ENCODE data around the gene USP24. TPM values are rescaled to one million over a fixed set of nuclear protein-coding genes. Genes with fewer than 3 reads are reported as not detected.

The USP24 gene
- total and polyA plus RNA-seq, 2 donors (not counting 3 experiments of a cell fraction or from before 2014, with no cell fraction given) = 8.2 to 30.0 TPM

- Histone ChIP-seq H2AFZ (ENCODE audit: low read depth, low read length) (no peak overlapping the region), H3K4me2 (ENCODE audit: insufficient read depth, low read length) (no peak overlapping the region), H3K27me3 (ENCODE audit: control insufficient read depth in 2 of 2, insufficient read depth in 2 of 2, low read length in 2 of 2) (no peaks in the 10 kb centered on the region), H3K4me3 (replicated peaks in 1 of 3; ENCODE audit: insufficient read depth in 1 of 3, low read depth in 1 of 3, low read length in 3 of 3) (no peak overlapping the region), H3K9ac (replicated peaks; ENCODE audit: extremely low read depth, insufficient read depth, low read length) (no peak overlapping the region), H4K20me1 (replicated peaks; ENCODE audit: control insufficient read depth, extremely low read depth, insufficient read depth, low read length) (no peaks in the 10 kb centered on the region), H3K9me1 (replicated peaks; ENCODE audit: control insufficient read depth, extremely low read depth, insufficient read depth, low read length) (no peaks in the 10 kb centered on the region), H3K27ac (ENCODE audit: insufficient read depth, low read depth, low read length) (no peak overlapping the region), H3K9me3 (replicated peaks; ENCODE audit: control insufficient read depth, insufficient read depth, low read length) (no peaks in the 10 kb centered on the region), H3K79me2 (ENCODE audit: control insufficient read depth, insufficient read depth, low read length) (no peaks in the 10 kb centered on the region), H3K4me1 (ENCODE audit: control insufficient read depth, extremely low read depth, insufficient read depth, low read length) (no peaks in the 10 kb centered on the region), H3K36me3 (ENCODE audit: control insufficient read depth in 2 of 2, extremely low read depth in 1 of 2, insufficient read depth in 2 of 2, low read length in 2 of 2) (peaks cover 11 to 15% of the 10 kb centered on the region in 2 experiments)
- CTCF ChIA-PET = interaction anchor here (1.0 kb wide), 1 partner anchor 170 kb away, joined by 4 read pairs; no protein-coding TSS in a partner anchor
- FAIRE-seq (no peak), DNase-seq (ENCODE audit: low read depth, low spot score) (no peak)
- intact Hi-C loops (cut with micrococcal nuclease) (no loop called here), dilution Hi-C loops (cut with MboI; ENCODE audit: extremely low pct_ligation_motif_present, low sequenced_read_pairs) (no loop called here)
- POLR2A ChIA-PET = no interaction called here
- no peak for TF ChIP-seq CTCF (IDR thresholded peaks at IDR 0.05; ENCODE audit: extremely low read depth in 1 of 2, insufficient read depth in 1 of 2, low read depth in 1 of 2, low read length in 2 of 2)
- TF ChIP-seq FOS (IDR thresholded peaks at IDR 0.05; ENCODE audit: borderline replicate concordance, insufficient read depth, low read length) = no peak
- TF ChIP-seq GATA2 (IDR thresholded peaks at IDR 0.05; ENCODE audit: insufficient read depth, insufficient read length, low read depth, low read length) = no peak
- BruUV-seq (replicated peaks) = no TSS peak
Measured at GRCh38 chr1:55107101-55107500, 108.1 kb downstream of the USP24 start.

- Histone ChIP-seq H3K9ac (replicated peaks; ENCODE audit: extremely low read depth, insufficient read depth, low read length) (no peak overlapping the region), H3K27ac (ENCODE audit: insufficient read depth, low read depth, low read length) (no peak overlapping the region), H3K4me1 (ENCODE audit: control insufficient read depth, extremely low read depth, insufficient read depth, low read length) (no peaks in the 10 kb centered on the region), H3K4me3 (replicated peaks in 1 of 3; ENCODE audit: insufficient read depth in 1 of 3, low read depth in 1 of 3, low read length in 3 of 3) (no peak overlapping the region), H3K36me3 (ENCODE audit: control insufficient read depth in 2 of 2, extremely low read depth in 1 of 2, insufficient read depth in 2 of 2, low read length in 2 of 2) (peaks cover 12 to 14% of the 10 kb centered on the region in 2 experiments), H3K9me1 (replicated peaks; ENCODE audit: control insufficient read depth, extremely low read depth, insufficient read depth, low read length) (no peaks in the 10 kb centered on the region), H3K4me2 (ENCODE audit: insufficient read depth, low read length) (no peak overlapping the region), H2AFZ (ENCODE audit: low read depth, low read length) (no peak overlapping the region), H3K9me3 (replicated peaks; ENCODE audit: control insufficient read depth, insufficient read depth, low read length) (no peaks in the 10 kb centered on the region), H3K79me2 (ENCODE audit: control insufficient read depth, insufficient read depth, low read length) (no peaks in the 10 kb centered on the region), H4K20me1 (replicated peaks; ENCODE audit: control insufficient read depth, extremely low read depth, insufficient read depth, low read length) (no peaks in the 10 kb centered on the region), H3K27me3 (ENCODE audit: control insufficient read depth in 2 of 2, insufficient read depth in 2 of 2, low read length in 2 of 2) (no peaks in the 10 kb centered on the region)
- intact Hi-C loops (cut with micrococcal nuclease) (no loop called here), dilution Hi-C loops (cut with MboI; ENCODE audit: extremely low pct_ligation_motif_present, low sequenced_read_pairs) (no loop called here)
- no TSS peak for BruUV-seq (replicated peaks)
- DNase-seq (ENCODE audit: low read depth, low spot score) (no peak), FAIRE-seq (no peak)
- ChIA-PET POLR2A (no interaction called here), CTCF (interaction anchor here (1.0 kb wide), 1 partner anchor 174 kb away, joined by 3 read pairs; no protein-coding TSS in a partner anchor)
- TF ChIP-seq EZH2 (IDR thresholded peaks at IDR 0.05; ENCODE audit: borderline replicate concordance, low read depth, low read length, severe bottlenecking) (no peak), JUN (IDR thresholded peaks at IDR 0.05; ENCODE audit: borderline replicate concordance, insufficient read depth, insufficient read length, low read depth) (no peak), POLR2AphosphoS5 (IDR thresholded peaks at IDR 0.05; ENCODE audit: insufficient read depth, low read depth, low read length) (no peak), GATA2 (IDR thresholded peaks at IDR 0.05; ENCODE audit: insufficient read depth, insufficient read length, low read depth, low read length) (no peak), CTCF (IDR thresholded peaks at IDR 0.05; ENCODE audit: extremely low read depth in 1 of 2, insufficient read depth in 1 of 2, low read depth in 1 of 2, low read length in 2 of 2) (no peak), POLR2A (IDR thresholded peaks at IDR 0.05; ENCODE audit: low read depth, low read length) (no peak), MYC (IDR thresholded peaks at IDR 0.05; ENCODE audit: low read depth, low read length) (no peak), MAX (IDR thresholded peaks at IDR 0.05; ENCODE audit: insufficient read depth, insufficient read length) (no peak), FOS (IDR thresholded peaks at IDR 0.05; ENCODE audit: borderline replicate concordance, insufficient read depth, low read length) (no peak)
Measured at GRCh38 chr1:55103891-55104290, 111.3 kb downstream of the USP24 start.

Measured in endothelial cell of umbilical vein (primary cell).